Adrenal gland (tissue), 5 donors: ENCODE measurements around the gene ANKRD27.

ENCODE experiments used
- CTCF ChIP-seq, 6 experiments: fragments of 450-650 bp in 4 of 6; fragments of 200-600 bp in 2 of 6; sonication (generic) in 1 of 6; IDR thresholded peaks; 1 replicate in 5 of 6; 2 replicates in 1 of 6; pipeline versions ENCODE4 v1.5.1 to v1.8.0; 2016 to 2021; ENCODE audit warnings: antibody characterized with exemption in 6 of 6, mild to moderate bottlenecking in 2 of 6, moderate library complexity in 1 of 6
- POLR2A ChIP-seq, 2 donors: fragments of 450-650 bp; IDR thresholded peaks; one replicate each; pipeline ENCODE4 v1.6.1; 2017; ENCODE audit warnings: antibody characterized with exemption in 2 of 2, mild to moderate bottlenecking in 2 of 2, moderate library complexity in 1 of 2
- donor health status: DM: no; HTN: no; CAD: no.

DNA sequence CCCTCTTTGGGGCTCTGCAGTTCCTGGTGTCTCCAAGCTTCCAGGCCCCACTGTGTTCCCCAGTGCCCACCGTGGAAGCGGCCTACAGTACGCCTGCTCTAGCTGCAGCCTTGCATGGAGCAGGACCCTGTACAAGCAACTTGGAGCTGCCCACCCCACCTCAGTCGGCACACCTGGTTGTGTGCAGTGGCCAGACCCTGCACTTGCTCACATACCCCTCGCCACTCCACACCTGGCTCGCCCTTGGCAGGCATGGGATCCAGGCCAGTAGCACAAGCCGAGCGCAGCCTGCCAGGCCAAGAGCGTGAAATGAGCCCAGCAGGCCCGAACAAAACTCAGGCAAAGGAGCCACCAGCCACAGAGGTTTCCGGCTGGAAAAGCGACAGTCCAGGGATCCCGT, 36.4 kb downstream of the ANKRD27 start:
- TF ChIP-seq CTCF (IDR thresholded peaks at IDR 0.05) (no peak), POLR2A (IDR thresholded peaks at IDR 0.05) (no peak)
